Psoas muscle (tissue), 8 donors: ENCODE results near the gene CD4. TPM values are rescaled to one million over a fixed set of nuclear protein-coding genes. Genes with fewer than 3 reads are reported as not detected.

Experiments
- ATAC-seq, 4 donors: fragments of 200-7000 bp; cut with Tn5 transposase; one replicate each; pipeline ENCODE4 v1.9.1; 2020; ENCODE audit warnings: moderate library complexity in 3 of 4, mild to moderate bottlenecking in 2 of 4
- DNase-seq, 2 donors: peaks; one replicate each; pipeline ENCODE4 v3.0.0-alpha.2; 2020
- H3K27ac ChIP-seq: fragments of 200-600 bp; one replicate; pipeline ENCODE4 v1.8.0; 2022
- H3K27me3 ChIP-seq, 3 donors: fragments of 200-600 bp in 1 of 3; one replicate each; pipeline versions ENCODE4 v1.6.1 to v1.8.0; 2013 to 2022; ENCODE audit warnings: low read length in 2 of 3, mild to moderate bottlenecking in 2 of 3, moderate library complexity in 1 of 3; ENCODE audit not compliant: insufficient read depth in 3 of 3
- H3K36me3 ChIP-seq, 2 donors: fragments of 200-600 bp in 1 of 2; one replicate each; pipeline versions ENCODE4 v1.6.1 to v1.8.0; 2013 to 2022; ENCODE audit warnings: low read depth in 1 of 2, mild to moderate bottlenecking in 1 of 2, moderate library complexity in 1 of 2; ENCODE audit not compliant: insufficient read depth in 1 of 2
- H3K4me1 ChIP-seq: fragments of 200-600 bp; one replicate; pipeline ENCODE4 v1.8.0; 2022
- H3K4me3 ChIP-seq: fragments of 200-600 bp; one replicate; pipeline ENCODE4 v1.8.0; 2022; ENCODE audit warnings: mild to moderate bottlenecking
- H3K9me3 ChIP-seq: fragments of 200-600 bp; one replicate; pipeline ENCODE4 v1.8.0; 2022
- WGBS, 3 donors: extraction: QIAGEN DNeasy Blood & Tissue Kit; methylation state at CpG; one replicate each; pipeline versions ENCODE4 v1.1.6 to v1.1.7; 2013; 5-methylcytosine and 5-hydroxymethylcytosine counted together
- intact Hi-C, 2 donors: fragments of 100-400 bp; cut with DNase I; formaldehyde crosslinking; loops; one replicate each; pipeline versions ENCODE4 v1.11.0 to v1.14.2; 2022
- polyA plus RNA-seq, 3 donors: library from polyadenylated mRNA; stranded (reverse); fragments of 200-250 nt; gene quantifications; one replicate each; pipeline ENCODE4 v1.2.3, GENCODE V29; 2013
- total RNA-seq, 4 donors: library from RNA; stranded (reverse); fragmentation: NEBNext Ultra II Directional in 2 of 4; extraction: Animal tissue kit (Norgen Biotek cat#: 25700) in 2 of 4; gene quantifications; one replicate each; pipeline versions ENCODE4 v1.2.1 to v1.2.4, GENCODE V29; 2021 to 2023
- TF ChIP-seq, protein P1 (sequence below): fragments of 200-600 bp; IDR thresholded peaks from one replicate; pipeline ENCODE4 v1.8.0; 2022; ENCODE audit warnings: antibody characterized with exemption
- donor health status: healthy with polysubstance abuse.
- donor health status: DM: no; HTN: no; CAD: no; lungs with moderate emphysema.
- donor health status: Bipolar disorder and iron deficiency.
- donor health status: healthy.
- donor health status: DM: yes; HTN: yes; CAD: no.
- donor health status: DM: no; HTN: no; CAD: no.
- donor health status: DM: no; HTN: no; CAD: no.
- donor health status: DM: yes; HTN: yes; CAD: no.

The CD4 gene
- total and polyA plus RNA-seq, 7 donors, result 0.47 to 4.9 (median 2.3) TPM

DNA sequence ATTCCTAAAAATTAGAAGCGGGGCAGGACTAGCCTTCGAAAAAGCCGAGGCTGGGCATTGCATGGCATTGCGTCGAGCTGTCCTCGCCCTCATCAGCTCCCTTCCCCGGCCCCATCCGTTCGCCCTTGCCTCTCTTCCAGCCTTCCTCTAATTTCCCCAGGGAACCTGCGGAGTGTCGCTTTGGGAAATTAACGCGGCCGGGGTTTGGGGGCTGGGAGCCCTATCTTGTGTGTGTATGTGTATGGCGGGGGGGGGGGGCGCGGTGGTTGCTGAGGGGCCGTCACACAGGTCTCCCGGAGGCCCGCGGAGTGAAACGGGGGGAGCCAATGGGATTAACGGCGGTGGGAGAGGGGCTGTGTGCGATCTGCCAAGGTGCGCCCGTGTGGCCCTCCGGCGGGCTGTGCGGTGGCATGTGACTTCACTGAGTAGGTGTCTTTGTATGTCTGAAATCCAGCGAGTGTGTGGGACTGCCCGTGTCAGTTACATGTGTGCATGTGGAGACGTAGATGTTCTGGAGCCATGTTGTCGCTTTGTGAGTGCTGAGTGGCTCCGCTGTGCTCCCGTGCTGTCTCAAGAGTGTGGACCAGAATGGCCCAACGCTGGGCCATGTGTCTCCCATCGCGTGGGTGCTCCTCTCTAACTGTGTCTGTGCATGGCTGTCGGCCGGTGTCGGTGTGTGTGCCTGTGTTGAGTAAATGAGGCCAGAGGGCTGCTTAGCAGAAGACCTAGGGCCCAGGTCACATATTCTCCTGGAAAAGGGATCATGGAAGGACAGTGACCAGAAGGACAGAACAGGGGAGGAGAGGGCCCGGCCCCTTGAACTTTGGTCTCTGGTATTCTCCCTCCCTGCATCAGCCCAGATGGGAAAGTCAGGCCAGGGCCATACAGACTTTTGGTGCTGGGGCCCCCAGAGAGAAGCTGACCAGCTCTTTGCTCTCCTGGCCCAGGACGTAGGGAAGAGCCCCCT is 21.7 kb upstream of the CD4 start:
- no peaks in the 10 kb centered on the region for H3K36me3 ChIP-seq
- intact Hi-C loops, result no loop called here
- DNase-seq (no peak), ATAC-seq (peak in 1 of 4 donors; percentile 4)
- H3K9me3 ChIP-seq, result no peaks in the 10 kb centered on the region
- peak overlapping the region; percentile 80 for H3K27ac ChIP-seq
- H3K4me1 ChIP-seq, result peaks cover 26% of the 10 kb centered on the region
- peak overlapping the region; percentile 84 for H3K4me3 ChIP-seq
- TF ChIP-seq, protein P1, sequence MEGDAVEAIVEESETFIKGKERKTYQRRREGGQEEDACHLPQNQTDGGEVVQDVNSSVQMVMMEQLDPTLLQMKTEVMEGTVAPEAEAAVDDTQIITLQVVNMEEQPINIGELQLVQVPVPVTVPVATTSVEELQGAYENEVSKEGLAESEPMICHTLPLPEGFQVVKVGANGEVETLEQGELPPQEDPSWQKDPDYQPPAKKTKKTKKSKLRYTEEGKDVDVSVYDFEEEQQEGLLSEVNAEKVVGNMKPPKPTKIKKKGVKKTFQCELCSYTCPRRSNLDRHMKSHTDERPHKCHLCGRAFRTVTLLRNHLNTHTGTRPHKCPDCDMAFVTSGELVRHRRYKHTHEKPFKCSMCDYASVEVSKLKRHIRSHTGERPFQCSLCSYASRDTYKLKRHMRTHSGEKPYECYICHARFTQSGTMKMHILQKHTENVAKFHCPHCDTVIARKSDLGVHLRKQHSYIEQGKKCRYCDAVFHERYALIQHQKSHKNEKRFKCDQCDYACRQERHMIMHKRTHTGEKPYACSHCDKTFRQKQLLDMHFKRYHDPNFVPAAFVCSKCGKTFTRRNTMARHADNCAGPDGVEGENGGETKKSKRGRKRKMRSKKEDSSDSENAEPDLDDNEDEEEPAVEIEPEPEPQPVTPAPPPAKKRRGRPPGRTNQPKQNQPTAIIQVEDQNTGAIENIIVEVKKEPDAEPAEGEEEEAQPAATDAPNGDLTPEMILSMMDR, result no peak
- H3K27me3 ChIP-seq, result peaks cover 0 to 9% (median 0%) of the 10 kb centered on the region in 3 donors
- 14 to 21% (median 17%) methylated on average over 37 to 44 of the region's 44 CpGs for WGBS, 3 donors

DNA sequence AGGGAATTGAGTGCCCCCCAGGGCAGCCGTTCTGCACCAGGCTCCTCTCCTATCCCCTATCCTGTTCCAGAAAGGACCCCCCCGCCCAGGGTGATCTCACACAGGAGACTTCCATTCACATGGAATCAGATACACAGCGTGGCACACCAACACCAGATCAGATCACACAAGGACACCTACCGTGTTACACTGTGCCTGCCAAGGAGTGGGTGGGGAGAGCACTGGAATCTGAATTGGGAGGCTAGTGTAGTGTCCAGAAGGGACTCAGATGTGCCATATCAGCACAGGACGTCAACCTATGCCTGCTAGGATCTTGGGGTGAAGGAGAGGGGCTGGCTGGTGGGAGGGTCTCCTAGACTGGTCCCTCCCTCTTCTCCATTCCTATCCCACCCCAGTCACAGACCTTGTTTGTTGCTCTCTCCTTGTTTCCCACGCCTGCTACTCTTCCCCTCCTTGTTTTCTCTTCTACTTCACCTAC is 20.9 kb upstream of the CD4 start:
- 21 to 29% (median 23%) methylated on average over 6 of the region's 6 CpGs for WGBS, 3 donors
- peaks cover 26% of the 10 kb centered on the region for H3K4me1 ChIP-seq

DNA sequence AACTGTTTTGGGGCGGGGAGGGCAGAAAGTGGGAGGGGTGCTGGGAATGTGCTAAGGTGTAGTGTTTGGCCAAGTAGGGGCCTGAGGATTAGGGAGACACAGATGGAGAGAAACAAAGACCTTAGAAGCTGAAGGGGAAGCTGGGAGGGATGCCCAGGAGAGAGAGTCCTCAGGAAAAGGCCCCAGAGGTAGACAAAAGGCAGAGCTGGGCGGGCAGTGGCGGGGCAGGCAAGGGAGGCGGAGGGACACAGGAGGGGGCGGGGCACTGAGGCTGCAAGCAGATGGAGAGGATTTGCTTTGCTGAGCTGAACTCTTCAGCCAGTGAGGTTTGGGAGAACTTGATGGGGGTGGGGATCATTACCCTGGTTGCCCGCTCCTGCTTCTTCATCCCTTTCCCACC is 20.3 kb upstream of the CD4 start:
- DNase-seq (peak in 1 of 2 donors; percentile 43), ATAC-seq (no peak)
- Histone ChIP-seq H3K27me3 (peaks cover 0 to 9% (median 2%) of the 10 kb centered on the region in 3 donors), H3K4me1 (peaks cover 26% of the 10 kb centered on the region), H3K36me3 (no peaks in the 10 kb centered on the region), H3K4me3 (peak overlapping the region; percentile 84), H3K27ac (no peak overlapping the region), H3K9me3 (no peaks in the 10 kb centered on the region)
- WGBS, 3 donors, result 61 to 75% (median 62%) methylated on average over 2 to 6 of the region's 6 CpGs
- TF ChIP-seq, protein P1, result no peak
- intact Hi-C loops, result no loop called here

More for the DNA sequence above, 20.9 kb upstream of the CD4 start:
- peaks cover 0 to 9% (median 0%) of the 10 kb centered on the region in 3 donors for H3K27me3 ChIP-seq
- H3K9me3 ChIP-seq, result no peaks in the 10 kb centered on the region
- intact Hi-C loops, result no loop called here
- TF ChIP-seq, protein P1, result no peak
- ATAC-seq (no peak), DNase-seq (no peak)
- H3K4me3 ChIP-seq, result peak overlapping the region; percentile 84
- H3K27ac ChIP-seq, result peak overlapping the region; percentile 19
- H3K36me3 ChIP-seq, result no peaks in the 10 kb centered on the region

DNA sequence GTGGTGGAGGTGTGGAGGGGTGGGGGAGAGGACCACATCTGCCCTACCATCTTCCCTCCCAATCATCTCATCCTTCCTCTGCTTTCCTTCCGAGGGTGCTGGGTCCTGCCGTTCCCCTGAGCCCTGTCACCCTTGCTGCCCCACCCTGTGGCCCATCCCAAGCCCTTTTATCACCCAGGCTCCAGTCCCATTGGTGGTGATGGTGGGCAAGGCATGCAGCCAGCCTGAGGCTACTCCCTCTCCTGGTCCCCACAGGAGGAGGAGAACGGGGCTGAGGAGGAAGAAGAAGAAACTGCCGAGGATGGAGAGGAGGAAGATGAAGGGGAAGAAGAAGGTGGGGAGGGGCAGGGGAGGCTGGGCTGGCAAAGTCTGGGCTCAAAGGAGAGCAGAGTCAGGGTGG is 19.7 kb upstream of the CD4 start:
- no peak for ATAC-seq
- no peak for DNase-seq
- intact Hi-C loops, result no loop called here
- Histone ChIP-seq H3K4me1 (peaks cover 23% of the 10 kb centered on the region), H3K27me3 (peaks cover 0 to 9% (median 2%) of the 10 kb centered on the region in 3 donors), H3K27ac (no peak overlapping the region), H3K36me3 (no peaks in the 10 kb centered on the region), H3K4me3 (no peak overlapping the region), H3K9me3 (no peaks in the 10 kb centered on the region)
- 50 to 67% (median 63%) methylated on average over 1 to 4 of the region's 4 CpGs for WGBS, 3 donors
- TF ChIP-seq, protein P1, result no peak
